Measurements from ENCODE around the gene SKA2. TPM values are rescaled to one million over a fixed set of nuclear protein-coding genes. Genes with fewer than 3 reads are reported as not detected.

The SKA2 gene
- total and polyA plus RNA-seq, 12 donors, result 11.7 to 45.8 (median 24.5) TPM

- no peak overlapping the region for H3K27ac ChIP-seq
- no peak for TF ChIP-seq CTCF (IDR thresholded peaks at IDR 0.05)
- TF ChIP-seq POLR2A (IDR thresholded peaks at IDR 0.05), result no peak
- intact Hi-C loops (cut with DNase I), result no loop called here
- WGBS, 4 donors, result 89 to 96% (median 91%) methylated on average over 3 of the region's 3 CpGs
- no peaks in the 10 kb centered on the region for H3K9me3 ChIP-seq (replicated peaks in 1 of 3)
- DNase-seq, result no peak
- H3K4me3 ChIP-seq, result no peak overlapping the region
- H3K27me3 ChIP-seq, result no peaks in the 10 kb centered on the region
- no peaks in the 10 kb centered on the region for H3K36me3 ChIP-seq (replicated peaks in 1 of 2)
- no peaks in the 10 kb centered on the region for H3K4me1 ChIP-seq (replicated peaks in 1 of 2)
Observed at GRCh38 chr17:59193336-59193862, 38.4 kb upstream of the SKA2 start.

- H3K27ac ChIP-seq, result no peak overlapping the region
- intact Hi-C loops (cut with DNase I), result no loop called here
- TF ChIP-seq CTCF (IDR thresholded peaks at IDR 0.05), result no peak
- DNase-seq, result no peak
- no peaks in the 10 kb centered on the region for H3K4me1 ChIP-seq (replicated peaks in 1 of 2)
- no peaks in the 10 kb centered on the region for H3K36me3 ChIP-seq (replicated peaks in 1 of 2)
- H3K27me3 ChIP-seq, result no peaks in the 10 kb centered on the region
- WGBS, 4 donors, result 71 to 79% (median 74%) methylated on average over 2 of the region's 2 CpGs
- H3K9me3 ChIP-seq (replicated peaks in 1 of 3), result no peaks in the 10 kb centered on the region
- H3K4me3 ChIP-seq, result no peak overlapping the region
Observed at GRCh38 chr17:59190806-59191205, 35.8 kb upstream of the SKA2 start.

DNA sequence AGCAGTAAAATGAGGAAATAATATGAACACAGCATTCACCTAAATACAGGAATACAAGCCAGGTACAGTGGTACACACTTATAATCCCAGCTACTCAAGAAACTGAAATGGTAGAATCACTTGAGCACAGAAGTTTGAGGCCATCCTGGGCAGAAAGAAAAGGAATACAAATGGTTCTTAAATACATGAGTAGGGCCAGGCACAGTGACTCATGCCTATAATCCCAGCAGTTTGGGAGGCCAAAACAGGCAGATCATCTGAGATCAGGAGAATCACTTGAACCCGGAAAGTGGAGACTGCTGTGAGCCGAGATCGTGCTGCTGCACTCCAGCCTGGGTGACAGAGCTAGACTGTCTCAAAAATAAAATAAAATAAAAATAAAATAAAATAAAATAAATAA lies 31.9 kb upstream of the SKA2 start:
- DNase-seq, result no peak
- H3K4me3 ChIP-seq, result no peak overlapping the region
- H3K27ac ChIP-seq, result no peak overlapping the region
- WGBS, 4 donors, result 96 to 100% (median 98%) methylated on average over 3 of the region's 3 CpGs
- no peaks in the 10 kb centered on the region for H3K4me1 ChIP-seq (replicated peaks in 1 of 2)
- H3K9me3 ChIP-seq (replicated peaks in 1 of 3), result no peaks in the 10 kb centered on the region
- intact Hi-C loops (cut with DNase I), result no loop called here
- H3K36me3 ChIP-seq (replicated peaks in 1 of 2), result no peaks in the 10 kb centered on the region
- H3K27me3 ChIP-seq, result no peaks in the 10 kb centered on the region
- TF ChIP-seq CTCF (IDR thresholded peaks at IDR 0.05) (no peak), POLR2A (IDR thresholded peaks at IDR 0.05) (no peak)

DNA sequence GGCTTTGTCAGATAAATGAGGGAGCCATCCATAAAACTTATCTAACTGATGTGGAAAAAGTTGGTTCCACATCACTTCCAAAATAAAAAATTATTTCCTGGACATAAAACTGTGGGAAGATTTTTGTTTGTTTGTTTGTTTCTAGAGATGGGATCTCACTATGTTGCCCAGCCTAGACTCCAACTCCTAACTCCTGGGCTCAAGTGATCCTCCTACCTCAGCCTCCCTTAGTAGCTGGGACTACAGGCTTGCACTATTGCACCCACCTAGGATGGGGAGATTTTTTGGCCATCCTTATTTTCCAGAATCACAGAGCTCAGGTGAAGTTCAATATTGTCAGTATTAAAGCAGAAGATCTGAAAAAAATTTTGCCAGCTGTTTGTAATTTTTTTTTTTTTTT lies 31.0 kb upstream of the SKA2 start:
- no peaks in the 10 kb centered on the region for H3K27me3 ChIP-seq
- intact Hi-C loops (cut with DNase I), result no loop called here
- no peak for DNase-seq
- no peak for TF ChIP-seq POLR2A (IDR thresholded peaks at IDR 0.05)
- TF ChIP-seq CTCF (IDR thresholded peaks at IDR 0.05), result no peak
- no peak overlapping the region for H3K27ac ChIP-seq
- no peak overlapping the region for H3K4me3 ChIP-seq
- H3K36me3 ChIP-seq (replicated peaks in 1 of 2), result no peaks in the 10 kb centered on the region
- H3K9me3 ChIP-seq (replicated peaks in 1 of 3), result no peaks in the 10 kb centered on the region
- H3K4me1 ChIP-seq (replicated peaks in 1 of 2), result no peaks in the 10 kb centered on the region

Data from adrenal gland (tissue), 12 donors.